PFSK-1 (cell line): ENCODE measurements around the gene FAM219B.

Experiments
- FOXP2 ChIP-seq: optimal IDR thresholded peaks from 2 replicates; pipeline ENCODE3; 2011; ENCODE audit warnings: borderline replicate concordance, control low read depth, inconsistent platforms; ENCODE audit not compliant: insufficient read depth; ENCODE audit errors: extremely low read length, extremely low read depth
- POLR2AphosphoS5 ChIP-seq: IDR thresholded peaks from 2 replicates; pipeline ENCODE4 v1.6.1; 2012; ENCODE audit warnings: low read depth, mild to moderate bottlenecking, control low read depth, low read length, moderate library complexity
- REST ChIP-seq, 2 experiments: IDR thresholded peaks; 2 replicates each; pipeline versions ENCODE4 v1.6.1 to v1.8.0; 2011 to 2012; ENCODE audit warnings: low read depth in 2 of 2, low read length in 2 of 2, control low read depth in 1 of 2, inconsistent platforms in 1 of 2, mild to moderate bottlenecking in 1 of 2, moderate library complexity in 1 of 2; ENCODE audit not compliant: insufficient read depth in 1 of 2
- SIN3A ChIP-seq: IDR thresholded peaks from 2 replicates; pipeline ENCODE4 v1.6.1; 2012; ENCODE audit warnings: mild to moderate bottlenecking, low read length, moderate library complexity, borderline replicate concordance; ENCODE audit not compliant: insufficient read depth
- TAF1 ChIP-seq: IDR thresholded peaks from 2 replicates; pipeline ENCODE4 v1.6.1; 2012; ENCODE audit warnings: low read length, control low read depth, borderline replicate concordance; ENCODE audit not compliant: insufficient read depth

- TF ChIP-seq FOXP2 (peak; percentile 56), POLR2AphosphoS5 (no peak), REST (IDR thresholded peaks at IDR 0.05; ENCODE audit: insufficient read depth in 1 of 2, low read depth in 2 of 2, low read length in 2 of 2) (no peak), SIN3A (no peak), TAF1 (no peak)
Observed at GRCh38 chr15:74889390-74889882, 17.2 kb downstream of the FAM219B start.
